ENCODE data around the gene BPHL.
"Not testable (repeated sequence)": the region's sequence is repeated elsewhere in the genome, so short reads cannot be mapped to it uniquely, and the experiment has no call there.

GRCh38 chr6:3168046-3168445 is 49.5 kb downstream of the BPHL start:
- not testable (repeated sequence) for TF ChIP-seq CTCF, POLR2A, EP300 (IDR thresholded peaks at IDR 0.05)

All from tibial nerve (tissue), 4 donors.